Keratinocyte (primary cell): ENCODE measurements around the gene BCAS3. TPM values are rescaled to one million over a fixed set of nuclear protein-coding genes. Genes with fewer than 3 reads are reported as not detected.

Experiments used
- DNase-seq: peaks from one replicate; pipeline ENCODE4 v3.0.0-alpha.2; 2011; ENCODE audit warnings: low read depth, missing footprints, low spot score
- FAIRE-seq: peaks from 2 replicates; lab custom pipeline; 2011; peaks lifted over from hg19 to GRCh38; lab: Jason Lieb, UNC
- H2AFZ ChIP-seq: 2 replicates; pipeline ENCODE4 v1.6.0; 2012; ENCODE audit warnings: low read length, control low read depth, inconsistent platforms; ENCODE audit not compliant: control insufficient read depth
- H3K27ac ChIP-seq: 2 replicates; pipeline ENCODE4 v1.5.1; 2011; ENCODE audit warnings: low read length; ENCODE audit not compliant: control insufficient read depth, insufficient read depth
- H3K27me3 ChIP-seq: 3 replicates; pipeline ENCODE4 v1.6.0; 2011; ENCODE audit warnings: low read length; ENCODE audit not compliant: control insufficient read depth, insufficient read depth; ENCODE audit errors: extremely low read depth
- H3K36me3 ChIP-seq, 2 experiments: 2 replicates in 1 of 2; 3 replicates in 1 of 2; pipeline ENCODE4 v1.5.1; 2011; ENCODE audit warnings: low read length in 2 of 2, mild to moderate bottlenecking in 1 of 2; ENCODE audit not compliant: control insufficient read depth in 2 of 2, insufficient read depth in 2 of 2; ENCODE audit errors: extremely low read depth in 1 of 2
- H3K4me1 ChIP-seq: 3 replicates; pipeline ENCODE4 v1.5.1; 2011; ENCODE audit warnings: low read length; ENCODE audit not compliant: control insufficient read depth, insufficient read depth; ENCODE audit errors: extremely low read depth
- H3K4me2 ChIP-seq: 3 replicates; pipeline ENCODE4 v1.6.0; 2011; ENCODE audit warnings: low read depth, low read length; ENCODE audit not compliant: control insufficient read depth, insufficient read depth; ENCODE audit errors: extremely low read depth
- H3K4me3 ChIP-seq, 3 experiments: fragments of 200-600 bp in 1 of 3; sonication (generic) in 1 of 3; 2 replicates in 2 of 3; 3 replicates in 1 of 3; pipeline ENCODE4 v1.5.1; 2011 to 2016; ENCODE audit warnings: low read length in 3 of 3, mild to moderate bottlenecking in 3 of 3, control low read depth in 2 of 3, inconsistent platforms in 1 of 3, low read depth in 1 of 3, mixed read lengths in 1 of 3, mixed run types in 1 of 3, moderate library complexity in 1 of 3; ENCODE audit not compliant: control insufficient read depth in 2 of 3, insufficient read depth in 2 of 3; ENCODE audit errors: extremely low read depth in 1 of 3
- H3K79me2 ChIP-seq: 2 replicates; pipeline ENCODE4 v1.6.0; 2012; ENCODE audit warnings: low read length; ENCODE audit not compliant: control insufficient read depth, insufficient read depth
- H3K9ac ChIP-seq: 3 replicates; pipeline ENCODE4 v1.6.0; 2011; ENCODE audit warnings: low read length; ENCODE audit not compliant: control insufficient read depth, insufficient read depth; ENCODE audit errors: extremely low read depth
- H3K9me1 ChIP-seq: 3 replicates; pipeline ENCODE4 v1.6.0; 2011; ENCODE audit warnings: low read length; ENCODE audit not compliant: control insufficient read depth, insufficient read depth; ENCODE audit errors: extremely low read depth
- H3K9me3 ChIP-seq: 2 replicates; pipeline ENCODE4 v1.5.1; 2012; ENCODE audit warnings: low read depth, low read length; ENCODE audit not compliant: control insufficient read depth
- H4K20me1 ChIP-seq: 3 replicates; pipeline ENCODE4 v1.6.0; 2011; ENCODE audit warnings: low read length; ENCODE audit not compliant: control insufficient read depth, insufficient read depth; ENCODE audit errors: extremely low read depth
- EZH2 ChIP-seq: IDR thresholded peaks from one replicate; pipeline ENCODE4 v1.6.1; 2012; ENCODE audit warnings: inconsistent platforms, mild to moderate bottlenecking, low read length, moderate library complexity
- dilution Hi-C: fragments of 300-500 bp; cut with MboI; formaldehyde crosslinking; loops from one replicate; pipeline ENCODE4 v1.7.0; 2020; ENCODE audit warnings: low sequenced_read_pairs; ENCODE audit not compliant: extremely low pct_ligation_motif_present
- polyA plus RNA-seq, 5 experiments: library from polyadenylated mRNA; depleted of rRNA in 3 of 5; stranded (reverse) in 3 of 5; stranded (forward) in 1 of 5; unstranded in 1 of 5; fragments of >200 nt; gene quantifications; 1 replicate in 1 of 5; 2 replicates in 3 of 5; 3 replicates in 1 of 5; pipeline versions ENCODE4 v1.2.1 to v1.2.3, GENCODE V29; 2011 to 2012; ENCODE audit warnings: missing spikeins in 2 of 5, low read depth in 1 of 5, low replicate concordance in 1 of 5
- TF ChIP-seq, protein P1 (sequence below), 3 experiments: IDR thresholded peaks in 1 of 3; conservative IDR thresholded peaks in 1 of 3; optimal IDR thresholded peaks in 1 of 3; 2 replicates in 2 of 3; 3 replicates in 1 of 3; pipeline versions ENCODE3 to v1.5.1; 2011; ENCODE audit warnings: low read length in 3 of 3, mild to moderate bottlenecking in 3 of 3, moderate library complexity in 2 of 3, control low read depth in 1 of 3, inconsistent platforms in 1 of 3; ENCODE audit not compliant: insufficient read depth in 2 of 3; ENCODE audit errors: extremely low read depth in 1 of 3

The BCAS3 gene
- polyA plus RNA-seq, 1 donor (not counting 4 experiments of a cell fraction or from before 2014, with no cell fraction given): 11.8 TPM

DNA sequence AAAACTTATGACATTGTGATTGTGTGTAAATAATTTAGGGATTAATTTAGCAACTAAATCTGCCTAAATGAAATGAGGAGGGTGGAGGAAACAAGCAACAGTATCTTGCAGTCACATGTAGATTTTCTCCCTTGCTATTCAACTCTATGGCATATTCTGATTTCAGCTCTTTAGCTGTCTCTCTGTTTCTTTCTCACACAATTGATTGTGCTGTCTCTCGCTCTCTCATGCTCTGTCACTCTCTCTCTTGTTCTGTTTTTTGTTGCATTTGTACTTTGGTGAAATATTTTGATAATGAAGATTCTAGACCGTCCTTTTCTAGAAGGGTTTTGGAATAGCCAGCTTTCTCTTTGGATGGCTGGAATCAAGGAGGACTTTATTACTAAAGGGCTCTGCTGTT lies 70.6 kb downstream of the BCAS3 start:
- Histone ChIP-seq H3K4me3 (no peak overlapping the region), H3K36me3 (no peaks in the 10 kb centered on the region), H3K79me2 (no peaks in the 10 kb centered on the region), H3K4me2 (no peak overlapping the region), H3K9ac (no peak overlapping the region), H3K27me3 (no peaks in the 10 kb centered on the region), H3K9me3 (no peaks in the 10 kb centered on the region), H2AFZ (no peak overlapping the region), H3K27ac (no peak overlapping the region), H4K20me1 (no peaks in the 10 kb centered on the region), H3K4me1 (peaks cover 11% of the 10 kb centered on the region), H3K9me1 (no peaks in the 10 kb centered on the region)
- DNase-seq (no peak), FAIRE-seq (no peak)
- TF ChIP-seq EZH2: no peak
- TF ChIP-seq, protein P1, sequence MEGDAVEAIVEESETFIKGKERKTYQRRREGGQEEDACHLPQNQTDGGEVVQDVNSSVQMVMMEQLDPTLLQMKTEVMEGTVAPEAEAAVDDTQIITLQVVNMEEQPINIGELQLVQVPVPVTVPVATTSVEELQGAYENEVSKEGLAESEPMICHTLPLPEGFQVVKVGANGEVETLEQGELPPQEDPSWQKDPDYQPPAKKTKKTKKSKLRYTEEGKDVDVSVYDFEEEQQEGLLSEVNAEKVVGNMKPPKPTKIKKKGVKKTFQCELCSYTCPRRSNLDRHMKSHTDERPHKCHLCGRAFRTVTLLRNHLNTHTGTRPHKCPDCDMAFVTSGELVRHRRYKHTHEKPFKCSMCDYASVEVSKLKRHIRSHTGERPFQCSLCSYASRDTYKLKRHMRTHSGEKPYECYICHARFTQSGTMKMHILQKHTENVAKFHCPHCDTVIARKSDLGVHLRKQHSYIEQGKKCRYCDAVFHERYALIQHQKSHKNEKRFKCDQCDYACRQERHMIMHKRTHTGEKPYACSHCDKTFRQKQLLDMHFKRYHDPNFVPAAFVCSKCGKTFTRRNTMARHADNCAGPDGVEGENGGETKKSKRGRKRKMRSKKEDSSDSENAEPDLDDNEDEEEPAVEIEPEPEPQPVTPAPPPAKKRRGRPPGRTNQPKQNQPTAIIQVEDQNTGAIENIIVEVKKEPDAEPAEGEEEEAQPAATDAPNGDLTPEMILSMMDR (optimal IDR thresholded peaks at IDR 0.05 in 1 of 3, IDR thresholded peaks at IDR 0.05 in 1 of 3, conservative IDR thresholded peaks at IDR 0.05 in 1 of 3; ENCODE audit: extremely low read depth in 1 of 3, insufficient read depth in 2 of 3, low read length in 3 of 3): no peak
- dilution Hi-C loops: no loop called here

DNA sequence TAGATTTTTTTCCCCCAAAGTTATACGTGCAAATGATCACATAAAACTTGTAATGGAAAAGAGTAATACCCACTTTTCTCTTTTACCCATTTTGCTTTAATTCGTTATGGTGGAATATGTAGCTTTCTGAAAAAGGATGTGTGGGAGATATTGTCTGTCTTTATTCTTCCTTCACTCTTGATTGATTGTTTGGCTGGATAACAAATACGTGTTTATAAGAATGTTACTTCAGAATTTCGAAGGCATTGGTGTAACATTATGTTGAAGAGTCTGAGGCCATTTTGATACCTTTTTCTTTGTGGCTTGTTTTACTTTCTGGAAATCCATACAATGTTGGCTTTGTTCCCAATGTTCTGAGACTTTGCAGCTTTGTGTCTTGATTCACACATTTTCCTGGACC lies 71.4 kb downstream of the BCAS3 start:
- Histone ChIP-seq H3K4me2 (no peak overlapping the region), H3K4me1 (peaks cover 6% of the 10 kb centered on the region), H3K27me3 (no peaks in the 10 kb centered on the region), H3K9me1 (no peaks in the 10 kb centered on the region), H4K20me1 (no peaks in the 10 kb centered on the region), H3K9ac (no peak overlapping the region), H3K36me3 (no peaks in the 10 kb centered on the region), H3K79me2 (no peaks in the 10 kb centered on the region), H2AFZ (no peak overlapping the region), H3K27ac (no peak overlapping the region), H3K4me3 (no peak overlapping the region), H3K9me3 (no peaks in the 10 kb centered on the region)
- FAIRE-seq (no peak), DNase-seq (no peak)
- dilution Hi-C loops: no loop called here
- no peak for TF ChIP-seq EZH2
- TF ChIP-seq, protein P1 (optimal IDR thresholded peaks at IDR 0.05 in 1 of 3, IDR thresholded peaks at IDR 0.05 in 1 of 3, conservative IDR thresholded peaks at IDR 0.05 in 1 of 3; ENCODE audit: extremely low read depth in 1 of 3, insufficient read depth in 2 of 3, low read length in 3 of 3): no peak
